ENCODE results near the gene EML1. TPM values are rescaled to one million over a fixed set of nuclear protein-coding genes. Genes with fewer than 3 reads are reported as not detected.

EML1 gene
- total RNA-seq, 2 donors from 2014 or later, result 28.3 to 30.2 TPM

- Histone ChIP-seq H3K27ac (peak overlapping the region; percentile 49 to 65), H3K27me3 (no peaks in the 10 kb centered on the region), H3K4me3 (no peak overlapping the region), H3K36me3 (no peaks in the 10 kb centered on the region), H3K4me1 (peaks cover 0 to 34% of the 10 kb centered on the region in 2 donors), H3K9me3 (no peaks in the 10 kb centered on the region)
- peak; percentile 84 for DNase-seq (ENCODE audit: low spot score)
- TF ChIP-seq, protein P1, sequence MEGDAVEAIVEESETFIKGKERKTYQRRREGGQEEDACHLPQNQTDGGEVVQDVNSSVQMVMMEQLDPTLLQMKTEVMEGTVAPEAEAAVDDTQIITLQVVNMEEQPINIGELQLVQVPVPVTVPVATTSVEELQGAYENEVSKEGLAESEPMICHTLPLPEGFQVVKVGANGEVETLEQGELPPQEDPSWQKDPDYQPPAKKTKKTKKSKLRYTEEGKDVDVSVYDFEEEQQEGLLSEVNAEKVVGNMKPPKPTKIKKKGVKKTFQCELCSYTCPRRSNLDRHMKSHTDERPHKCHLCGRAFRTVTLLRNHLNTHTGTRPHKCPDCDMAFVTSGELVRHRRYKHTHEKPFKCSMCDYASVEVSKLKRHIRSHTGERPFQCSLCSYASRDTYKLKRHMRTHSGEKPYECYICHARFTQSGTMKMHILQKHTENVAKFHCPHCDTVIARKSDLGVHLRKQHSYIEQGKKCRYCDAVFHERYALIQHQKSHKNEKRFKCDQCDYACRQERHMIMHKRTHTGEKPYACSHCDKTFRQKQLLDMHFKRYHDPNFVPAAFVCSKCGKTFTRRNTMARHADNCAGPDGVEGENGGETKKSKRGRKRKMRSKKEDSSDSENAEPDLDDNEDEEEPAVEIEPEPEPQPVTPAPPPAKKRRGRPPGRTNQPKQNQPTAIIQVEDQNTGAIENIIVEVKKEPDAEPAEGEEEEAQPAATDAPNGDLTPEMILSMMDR (IDR thresholded peaks at IDR 0.05), result no peak
Measured at GRCh38 chr14:99809360-99809759, 16.1 kb downstream of the EML1 start.

- DNase-seq (ENCODE audit: low spot score), result peak; percentile 68
- H3K36me3 ChIP-seq, result no peaks in the 10 kb centered on the region
- H3K4me3 ChIP-seq, result no peak overlapping the region
- TF ChIP-seq, protein P1 (IDR thresholded peaks at IDR 0.05), result no peak
- H3K27me3 ChIP-seq, result no peaks in the 10 kb centered on the region
- H3K9me3 ChIP-seq, result no peaks in the 10 kb centered on the region
- H3K27ac ChIP-seq, result peak overlapping the region; percentile 49 to 65
- peaks cover 0 to 34% of the 10 kb centered on the region in 2 donors for H3K4me1 ChIP-seq
Measured at GRCh38 chr14:99809859-99810558, 16.8 kb downstream of the EML1 start.

DNA sequence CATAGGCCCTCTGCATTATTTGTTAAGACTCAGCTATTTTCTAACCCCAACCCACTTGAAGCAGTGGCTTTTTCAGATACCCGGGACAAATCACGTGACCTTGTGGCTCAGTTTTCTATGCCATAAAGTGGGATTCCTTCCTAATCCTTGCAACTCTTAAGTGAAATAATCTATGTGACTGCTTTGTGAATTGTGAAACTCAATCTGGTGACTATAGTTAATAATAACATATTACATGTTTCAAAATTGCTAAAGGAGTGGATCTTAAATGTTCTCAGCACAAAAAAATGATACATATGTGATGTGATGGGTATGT is 17.3 kb downstream of the EML1 start:
- Histone ChIP-seq H3K36me3 (no peaks in the 10 kb centered on the region), H3K4me3 (no peak overlapping the region), H3K27me3 (no peaks in the 10 kb centered on the region), H3K4me1 (peaks cover 0 to 34% of the 10 kb centered on the region in 2 donors), H3K27ac (peak overlapping the region in 1 of 2 donors; percentile 65), H3K9me3 (no peaks in the 10 kb centered on the region)
- TF ChIP-seq, protein P1 (IDR thresholded peaks at IDR 0.05), result no peak
- no peak for DNase-seq (ENCODE audit: low spot score)

DNA sequence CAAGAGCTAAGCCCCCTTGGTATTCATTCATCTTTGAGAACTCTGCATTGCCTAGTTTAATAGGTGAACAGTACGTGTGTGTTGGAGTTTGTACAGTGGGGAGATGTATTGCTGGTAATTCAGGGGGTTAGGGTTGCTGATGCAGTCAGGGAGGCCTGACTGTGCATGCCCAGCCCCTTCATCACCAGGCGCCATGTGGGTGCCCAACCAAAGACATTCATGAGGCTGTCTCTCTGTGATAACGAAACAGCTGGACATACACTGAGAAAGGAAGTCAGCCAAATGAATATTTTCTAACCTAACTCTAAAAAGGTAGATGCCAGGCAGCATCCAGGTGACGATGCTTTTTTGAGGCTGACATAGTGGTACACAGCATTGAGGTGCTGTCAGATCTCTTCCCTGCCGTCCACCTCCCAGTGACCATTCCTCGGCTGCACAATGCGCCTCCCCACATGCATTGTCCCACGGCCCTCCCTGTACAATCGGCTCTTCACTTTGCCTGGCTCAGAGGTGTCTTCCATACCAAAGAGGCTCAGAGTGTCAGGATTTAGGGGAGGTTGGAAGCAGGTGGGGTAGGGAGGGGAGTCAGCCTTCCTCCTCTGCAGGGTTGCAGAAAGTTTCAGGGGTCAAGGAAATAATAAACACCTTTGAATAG is 19.0 kb downstream of the EML1 start:
- TF ChIP-seq, protein P1 (IDR thresholded peaks at IDR 0.05), result no peak
- Histone ChIP-seq H3K27me3 (no peaks in the 10 kb centered on the region), H3K4me3 (no peak overlapping the region), H3K27ac (no peak overlapping the region), H3K9me3 (no peaks in the 10 kb centered on the region), H3K36me3 (no peaks in the 10 kb centered on the region), H3K4me1 (peaks cover 0 to 26% of the 10 kb centered on the region in 2 donors)
- no peak for DNase-seq (ENCODE audit: low spot score)

GRCh38 chr14:99812892-99813291 is 19.7 kb downstream of the EML1 start:
- H3K36me3 ChIP-seq, result no peaks in the 10 kb centered on the region
- TF ChIP-seq, protein P1 (IDR thresholded peaks at IDR 0.05), result no peak
- H3K9me3 ChIP-seq, result no peaks in the 10 kb centered on the region
- no peaks in the 10 kb centered on the region for H3K27me3 ChIP-seq
- no peak for DNase-seq (ENCODE audit: low spot score)
- H3K4me3 ChIP-seq, result no peak overlapping the region
- H3K27ac ChIP-seq, result no peak overlapping the region
- peaks cover 0 to 20% of the 10 kb centered on the region in 2 donors for H3K4me1 ChIP-seq
